Suppressor macrophage treated with lipopolysaccharide for 4 hours (primary cell): ENCODE results near the gene FGD4.

ENCODE experiments used
- DNase-seq: peaks from one replicate; pipeline ENCODE4 v3.0.0-alpha.2; 2020

FGD4 gene

GRCh38 chr12:32693036-32693435, 293.7 kb downstream of the FGD4 start:
- no peak for DNase-seq
